ENCODE results near the gene ANKRD10. TPM values are rescaled to one million over a fixed set of nuclear protein-coding genes. Genes with fewer than 3 reads are reported as not detected.
"Not testable (repeated sequence)": the region's sequence is repeated elsewhere in the genome, so short reads cannot be mapped to it uniquely, and the experiment has no call there.

ANKRD10 gene
- total and polyA plus RNA-seq, 2 experiments from 2014 or later, result 250 to 277 TPM

- not testable (repeated sequence) for H3K27ac ChIP-seq (ENCODE audit: low read depth); H3K27me3 ChIP-seq (ENCODE audit: insufficient read depth); ATAC-seq; H4K20me1 ChIP-seq (replicated peaks; ENCODE audit: insufficient read depth); H3K79me2 ChIP-seq (replicated peaks; ENCODE audit: insufficient read depth); H3K36me3 Mint-ChIP-seq (ENCODE audit: low read depth); H3K27ac Mint-ChIP-seq; H3K4me3 ChIP-seq; H3K9me3 Mint-ChIP-seq; H3K4me1 ChIP-seq (ENCODE audit: insufficient read depth); H3F3A ChIP-seq (replicated peaks; ENCODE audit: low read depth); H3K27me3 Mint-ChIP-seq (ENCODE audit: insufficient read depth, low read depth, poor library complexity); H3K36me3 ChIP-seq (ENCODE audit: insufficient read depth); H3K4me2 ChIP-seq; H3K4me1 Mint-ChIP-seq; H2AFZ ChIP-seq; H3K9me2 ChIP-seq (ENCODE audit: insufficient read depth); H3K4me3 Mint-ChIP-seq; DNase-seq (ENCODE audit: low spot score)
Measured at GRCh38 chr13:110947338-110947737, 32.5 kb upstream of the ANKRD10 start.

- no peaks in the 10 kb centered on the region for H3K9me3 Mint-ChIP-seq
- H3K9me2 ChIP-seq (ENCODE audit: insufficient read depth), result peaks cover 5% of the 10 kb centered on the region; the same call in 1 of the 2 replicates
- TF ChIP-seq JUNB (IDR thresholded peaks at IDR 0.05; ENCODE audit: unreplicated experiment) (no peak), CREB1 (CRISPR knock-in tag; IDR thresholded peaks at IDR 0.05; ENCODE audit: low read depth) (no peak), ETS1 (IDR thresholded peaks at IDR 0.05) (no peak)
- no peaks in the 10 kb centered on the region for H3K36me3 Mint-ChIP-seq (ENCODE audit: low read depth)
- no peaks in the 10 kb centered on the region for H4K20me1 ChIP-seq (replicated peaks; ENCODE audit: insufficient read depth)
- no peaks in the 10 kb centered on the region for H3K79me2 ChIP-seq (replicated peaks; ENCODE audit: insufficient read depth)
- peaks cover 6% of the 10 kb centered on the region; the same call in 2 of the 3 replicates for H3K4me1 Mint-ChIP-seq
- H3F3A ChIP-seq (replicated peaks; ENCODE audit: low read depth), result no peaks in the 10 kb centered on the region
- H3K4me1 ChIP-seq (ENCODE audit: insufficient read depth), result no peaks in the 10 kb centered on the region
- no peak for DNase-seq (ENCODE audit: low spot score)
- H3K27me3 Mint-ChIP-seq (ENCODE audit: insufficient read depth, low read depth, poor library complexity), result no peaks in the 10 kb centered on the region
- no peaks in the 10 kb centered on the region for H3K36me3 ChIP-seq (ENCODE audit: insufficient read depth)
- no peak overlapping the region for H2AFZ ChIP-seq
- no peaks in the 10 kb centered on the region for H3K27me3 ChIP-seq (ENCODE audit: insufficient read depth)
- no peak overlapping the region for H3K4me2 ChIP-seq
- no peak overlapping the region for H3K27ac ChIP-seq (ENCODE audit: low read depth)
- no peak overlapping the region for H3K27ac Mint-ChIP-seq
- no peak for ATAC-seq
- no peak overlapping the region for H3K4me3 Mint-ChIP-seq
- no peak overlapping the region for H3K4me3 ChIP-seq
Measured at GRCh38 chr13:110945928-110946570, 31.2 kb upstream of the ANKRD10 start.

GRCh38 chr13:110944968-110945927 is 30.4 kb upstream of the ANKRD10 start:
- H3K36me3 Mint-ChIP-seq (ENCODE audit: low read depth), result no peaks in the 10 kb centered on the region
- no peaks in the 10 kb centered on the region for H3K27me3 Mint-ChIP-seq (ENCODE audit: insufficient read depth, low read depth, poor library complexity)
- Histone ChIP-seq H3K27me3 (ENCODE audit: insufficient read depth) (no peaks in the 10 kb centered on the region), H4K20me1 (replicated peaks; ENCODE audit: insufficient read depth) (no peaks in the 10 kb centered on the region), H3K4me2 (no peak overlapping the region), H3K4me3 (no peak overlapping the region), H3K9me2 (ENCODE audit: insufficient read depth) (peaks cover 5% of the 10 kb centered on the region; the same call in 1 of the 2 replicates), H3K27ac (ENCODE audit: low read depth) (no peak overlapping the region), H3F3A (replicated peaks; ENCODE audit: low read depth) (no peaks in the 10 kb centered on the region), H3K4me1 (ENCODE audit: insufficient read depth) (no peaks in the 10 kb centered on the region), H3K79me2 (replicated peaks; ENCODE audit: insufficient read depth) (no peaks in the 10 kb centered on the region), H3K36me3 (ENCODE audit: insufficient read depth) (no peaks in the 10 kb centered on the region), H2AFZ (no peak overlapping the region)
- H3K4me1 Mint-ChIP-seq, result peaks cover 6% of the 10 kb centered on the region; the same call in 2 of the 3 replicates
- H3K27ac Mint-ChIP-seq, result no peak overlapping the region
- ATAC-seq (no peak), DNase-seq (ENCODE audit: low spot score) (no peak)
- H3K9me3 Mint-ChIP-seq, result no peaks in the 10 kb centered on the region
- no peak overlapping the region for H3K4me3 Mint-ChIP-seq
- TF ChIP-seq CREB1 (CRISPR knock-in tag; IDR thresholded peaks at IDR 0.05; ENCODE audit: low read depth), result no peak
- TF ChIP-seq STAT1 (IDR thresholded peaks at IDR 0.05; ENCODE audit: unreplicated experiment), result no peak
- no peak for TF ChIP-seq EZH2 (IDR thresholded peaks at IDR 0.05; ENCODE audit: low read depth, unreplicated experiment)
- no peak for TF ChIP-seq POLR2AphosphoS5 (IDR thresholded peaks at IDR 0.05; ENCODE audit: low read depth)
- TF ChIP-seq JUNB (IDR thresholded peaks at IDR 0.05; ENCODE audit: unreplicated experiment), result no peak
- no peak for TF ChIP-seq ZNF114 (CRISPR knock-in tag; IDR thresholded peaks at IDR 0.05)
- no peak for TF ChIP-seq REST (IDR thresholded peaks at IDR 0.05; ENCODE audit: unreplicated experiment)
